HG03354 (cell line): Measurements from ENCODE around the gene LAMTOR4.
"Not testable (repeated sequence)": the region's sequence is repeated elsewhere in the genome, so short reads cannot be mapped to it uniquely, and the experiment has no call there.

Experiments used
- ATAC-seq: cut with Tn5 transposase; IDR thresholded peaks from one replicate; pipeline ENCODE4 v1.9.1; 2021; ENCODE audit warnings: mild to moderate bottlenecking; ENCODE audit not compliant: unreplicated experiment, poor library complexity, severe bottlenecking

LAMTOR4 gene

GRCh38 chr7:100167912-100168323 is 19.2 kb downstream of the LAMTOR4 start:
- no peak for ATAC-seq

GRCh38 chr7:100169147-100169850 is 20.6 kb downstream of the LAMTOR4 start:
- ATAC-seq, result no peak

- ATAC-seq, result no peak
These were observed 21.6 kb downstream of the LAMTOR4 start for GRCh38 chr7:100170101-100170897.

GRCh38 chr7:100171087-100171681 is 22.5 kb downstream of the LAMTOR4 start:
- ATAC-seq, result no peak

- no peak for ATAC-seq
These were observed 23.1 kb downstream of the LAMTOR4 start for GRCh38 chr7:100171840-100172239.

GRCh38 chr7:100173806-100174495 is 25.2 kb downstream of the LAMTOR4 start:
- no peak for ATAC-seq

- ATAC-seq, result no peak
These were observed 25.9 kb downstream of the LAMTOR4 start for GRCh38 chr7:100174582-100174981.

GRCh38 chr7:100175296-100175935 is 26.7 kb downstream of the LAMTOR4 start:
- no peak for ATAC-seq

- ATAC-seq, result no peak
These were observed 27.7 kb downstream of the LAMTOR4 start for GRCh38 chr7:100176096-100177044.

- peak; percentile 89 for ATAC-seq
These were observed 28.6 kb downstream of the LAMTOR4 start, which contains the start of the genes GPC2 and STAG3 for GRCh38 chr7:100177045-100178001. GPC2 (minus strand) TSS chr7:100177381; CDS start chr7:100177199, 182 bp downstream. STAG3 (plus strand) TSS chr7:100177918; CDS start chr7:100180557, 2,639 bp downstream.

GRCh38 chr7:100180084-100180483 is 31.4 kb downstream of the LAMTOR4 start:
- not testable (repeated sequence) for ATAC-seq

GRCh38 chr7:100182616-100183015 is 33.9 kb downstream of the LAMTOR4 start:
- not testable (repeated sequence) for ATAC-seq

GRCh38 chr7:100183090-100183489 is 34.4 kb downstream of the LAMTOR4 start:
- not testable (repeated sequence) for ATAC-seq

- no peak for ATAC-seq
These were observed 37.0 kb downstream of the LAMTOR4 start for GRCh38 chr7:100185726-100186125.

- no peak for ATAC-seq
These were observed 40.3 kb downstream of the LAMTOR4 start for GRCh38 chr7:100189061-100189460.

GRCh38 chr7:100190048-100190711 is 41.5 kb downstream of the LAMTOR4 start:
- ATAC-seq, result peak; percentile 47

GRCh38 chr7:100191775-100192174 is 43.1 kb downstream of the LAMTOR4 start:
- no peak for ATAC-seq
